ENCODE measurements around the gene LCNL1. TPM values are rescaled to one million over a fixed set of nuclear protein-coding genes. Genes with fewer than 3 reads are reported as not detected.
A peak's percentile ranks its signal among the peaks of the same experiment; 100 is the strongest.

LCNL1 gene
- total RNA-seq, 1 donor from 2014 or later = not detected

GRCh38 chr9:136974817-136975535 lies 7.8 kb upstream of the LCNL1 start:
- Histone ChIP-seq H3K4me2 (no peak overlapping the region), H4K20me1 (ENCODE audit: low read depth) (no peaks in the 10 kb centered on the region), H3K27ac (no peak overlapping the region), H3K9ac (no peak overlapping the region), H2AFZ (replicated peaks) (no peak overlapping the region), H3F3A (ENCODE audit: low read depth) (peaks cover 11% of the 10 kb centered on the region), H3K4me1 (peaks cover 7% of the 10 kb centered on the region), H3K27me3 (peaks cover 17% of the 10 kb centered on the region), H3K9me3 (ENCODE audit: low read depth) (no peaks in the 10 kb centered on the region), H3K36me3 (no peaks in the 10 kb centered on the region), H3K4me3 (no peak overlapping the region), H3K79me2 (ENCODE audit: low read depth) (no peaks in the 10 kb centered on the region)
- Mint-ChIP-seq H3K4me1 (peaks cover 2% of the 10 kb centered on the region), H3K27ac (no peak overlapping the region), H3K36me3 (no peaks in the 10 kb centered on the region), H3K27me3 (ENCODE audit: insufficient read depth, low read depth) (peaks cover 7% of the 10 kb centered on the region), H3K4me3 (peak overlapping the region; percentile 38), H3K9me3 (no peaks in the 10 kb centered on the region)
- no peak for DNase-seq (ENCODE audit: low spot score)
- no peak for TF ChIP-seq EZH2 (IDR thresholded peaks at IDR 0.05)
- no peak for TF ChIP-seq CTCF (IDR thresholded peaks at IDR 0.05)
- no peak for TF ChIP-seq EZH2phosphoT487 (IDR thresholded peaks at IDR 0.05)

GRCh38 chr9:136975644-136976043 lies 7.1 kb upstream of the LCNL1 start:
- Mint-ChIP-seq H3K27ac (no peak overlapping the region), H3K4me1 (peaks cover 5% of the 10 kb centered on the region), H3K9me3 (no peaks in the 10 kb centered on the region), H3K4me3 (peak overlapping the region; percentile 38), H3K36me3 (no peaks in the 10 kb centered on the region), H3K27me3 (ENCODE audit: insufficient read depth, low read depth) (peaks cover 7% of the 10 kb centered on the region)
- H4K20me1 ChIP-seq (ENCODE audit: low read depth) = no peaks in the 10 kb centered on the region
- H3K36me3 ChIP-seq = no peaks in the 10 kb centered on the region
- H3K4me3 ChIP-seq = no peak overlapping the region
- no peak overlapping the region for H3K9ac ChIP-seq
- no peak overlapping the region for H2AFZ ChIP-seq (replicated peaks)
- peak; percentile 37 for DNase-seq (ENCODE audit: low spot score)
- H3F3A ChIP-seq (ENCODE audit: low read depth) = peaks cover 11% of the 10 kb centered on the region
- no peaks in the 10 kb centered on the region for H3K79me2 ChIP-seq (ENCODE audit: low read depth)
- H3K4me1 ChIP-seq = peaks cover 7% of the 10 kb centered on the region
- H3K9me3 ChIP-seq (ENCODE audit: low read depth) = no peaks in the 10 kb centered on the region
- TF ChIP-seq EZH2 (IDR thresholded peaks at IDR 0.05) = no peak
- TF ChIP-seq EZH2phosphoT487 (IDR thresholded peaks at IDR 0.05) = no peak
- TF ChIP-seq CTCF (IDR thresholded peaks at IDR 0.05) = peak; percentile 40
- no peak overlapping the region for H3K27ac ChIP-seq
- H3K4me2 ChIP-seq = no peak overlapping the region
- H3K27me3 ChIP-seq = peaks cover 17% of the 10 kb centered on the region

GRCh38 chr9:136977223-136977622 lies 5.6 kb upstream of the LCNL1 start, which contains the start of gene PTGDS:
Gene PTGDS, plus strand, starts transcription at chr9:136977504. Its CDS starts 75 bp downstream, at chr9:136977579.
- Histone ChIP-seq H3K36me3 (no peaks in the 10 kb centered on the region), H4K20me1 (ENCODE audit: low read depth) (no peaks in the 10 kb centered on the region), H3K9me3 (ENCODE audit: low read depth) (no peaks in the 10 kb centered on the region), H3F3A (ENCODE audit: low read depth) (peaks cover 11% of the 10 kb centered on the region), H2AFZ (replicated peaks) (peak within 1 kb of the TSS; percentile 70), H3K27me3 (peaks cover 17% of the 10 kb centered on the region), H3K4me2 (peak within 1 kb of the TSS; percentile 97), H3K27ac (no peak within 1 kb of the TSS), H3K4me1 (peaks cover 7% of the 10 kb centered on the region), H3K9ac (no peak within 1 kb of the TSS), H3K79me2 (ENCODE audit: low read depth) (no peaks in the 10 kb centered on the region), H3K4me3 (peak within 1 kb of the TSS; percentile 57)
- DNase-seq (ENCODE audit: low spot score) = no peak
- no peaks in the 10 kb centered on the region for H3K36me3 Mint-ChIP-seq
- H3K27ac Mint-ChIP-seq = no peak within 1 kb of the TSS
- peaks cover 6% of the 10 kb centered on the region for H3K4me1 Mint-ChIP-seq
- H3K4me3 Mint-ChIP-seq = peak within 1 kb of the TSS; percentile 66
- no peaks in the 10 kb centered on the region for H3K9me3 Mint-ChIP-seq
- TF ChIP-seq EZH2 (IDR thresholded peaks at IDR 0.05) (no peak), CTCF (IDR thresholded peaks at IDR 0.05) (no peak), EZH2phosphoT487 (IDR thresholded peaks at IDR 0.05) (no peak)
- peaks cover 6% of the 10 kb centered on the region for H3K27me3 Mint-ChIP-seq (ENCODE audit: insufficient read depth, low read depth)
